HUES6 (cell line): ENCODE results near the gene PHF24.

ENCODE experiments used
- H3K27ac ChIP-seq: 2 replicates; pipeline ENCODE4 v1.7.0; 2013; ENCODE audit warnings: low read depth, mild to moderate bottlenecking, low read length, inconsistent platforms
- H3K27me3 ChIP-seq: 2 replicates; pipeline ENCODE4 v1.6.1; 2013; ENCODE audit warnings: low read length; ENCODE audit not compliant: control insufficient read depth, insufficient read depth
- H3K36me3 ChIP-seq: 2 replicates; pipeline ENCODE4 v1.6.1; 2013; ENCODE audit warnings: low read length; ENCODE audit not compliant: control insufficient read depth, insufficient read depth
- H3K4me1 ChIP-seq: 2 replicates; pipeline ENCODE4 v1.6.1; 2013; ENCODE audit warnings: low read length; ENCODE audit not compliant: control insufficient read depth, insufficient read depth
- H3K4me3 ChIP-seq: 2 replicates; pipeline ENCODE4 v1.5.1; 2013; ENCODE audit warnings: low read depth, low read length
- H3K9ac ChIP-seq: one replicate; pipeline ENCODE4 v1.6.1; 2013; ENCODE audit warnings: mild to moderate bottlenecking, low read length
- H3K9me3 ChIP-seq: 2 replicates; pipeline ENCODE4 v1.6.1; 2013; ENCODE audit warnings: low read depth, low read length; ENCODE audit not compliant: control insufficient read depth, insufficient read depth

PHF24 gene

GRCh38 chr9:35028341-35028740 lies 70.3 kb downstream of the PHF24 start:
- Histone ChIP-seq H3K4me3 (no peak overlapping the region), H3K27ac (no peak overlapping the region), H3K36me3 (peaks cover 11% of the 10 kb centered on the region; the same call in 1 of the 2 replicates), H3K27me3 (no peaks in the 10 kb centered on the region), H3K9me3 (peaks cover 35% of the 10 kb centered on the region), H3K4me1 (peaks cover 18% of the 10 kb centered on the region), H3K9ac (no peak overlapping the region)

- Histone ChIP-seq H3K27me3 (no peaks in the 10 kb centered on the region), H3K36me3 (peaks cover 11% of the 10 kb centered on the region; the same call in 1 of the 2 replicates), H3K9ac (no peak overlapping the region), H3K9me3 (peaks cover 29% of the 10 kb centered on the region), H3K4me1 (peaks cover 18% of the 10 kb centered on the region), H3K27ac (no peak overlapping the region), H3K4me3 (no peak overlapping the region)
Measured at GRCh38 chr9:35029241-35029640, 71.2 kb downstream of the PHF24 start.

GRCh38 chr9:35029852-35030251 lies 71.8 kb downstream of the PHF24 start:
- peaks cover 18% of the 10 kb centered on the region for H3K4me1 ChIP-seq
- H3K27me3 ChIP-seq = no peaks in the 10 kb centered on the region
- peaks cover 27% of the 10 kb centered on the region for H3K9me3 ChIP-seq
- H3K4me3 ChIP-seq = no peak overlapping the region
- H3K36me3 ChIP-seq = peaks cover 11% of the 10 kb centered on the region; the same call in 1 of the 2 replicates
- H3K27ac ChIP-seq = no peak overlapping the region
- H3K9ac ChIP-seq = no peak overlapping the region
